ENCODE measurements around the gene TEKT5. TPM values are rescaled to one million over a fixed set of nuclear protein-coding genes. Genes with fewer than 3 reads are reported as not detected.
A peak's percentile ranks its signal among the peaks of the same experiment; 100 is the strongest.

The TEKT5 gene
- total and polyA plus RNA-seq, 8 donors = 0.28 to 22.8 (median 1.0) TPM; not detected in 2

- intact Hi-C loops (cut with DNase I; ENCODE audit: low total_unique reads) = no loop called here
- H3K4me1 ChIP-seq = peaks cover 18 to 57% (median 43%) of the 10 kb centered on the region in 4 donors
- DNase-seq = peak in 1 of 2 donors; percentile 2
- no peaks in the 10 kb centered on the region for H3K9me3 ChIP-seq
- TF ChIP-seq POLR2AphosphoS5 (IDR thresholded peaks at IDR 0.05) (no peak), POLR2A (IDR thresholded peaks at IDR 0.05) (no peak), CTCF (IDR thresholded peaks at IDR 0.05) (no peak), EP300 (IDR thresholded peaks at IDR 0.05) (no peak)
- no peak overlapping the region for H3K4me3 ChIP-seq
- WGBS, 5 donors = 76 to 89% (median 83%) methylated on average over 2 of the region's 2 CpGs
- H3K36me3 ChIP-seq = no peaks in the 10 kb centered on the region
- no peak overlapping the region for H3K27ac ChIP-seq
- no peaks in the 10 kb centered on the region for H3K27me3 ChIP-seq
Measured at GRCh38 chr16:10740845-10741208, 46.1 kb upstream of the TEKT5 start.

- Histone ChIP-seq H3K27ac (no peak overlapping the region), H3K27me3 (no peaks in the 10 kb centered on the region), H3K36me3 (no peaks in the 10 kb centered on the region), H3K4me3 (no peak overlapping the region), H3K9me3 (no peaks in the 10 kb centered on the region), H3K4me1 (peaks cover 18 to 51% (median 40%) of the 10 kb centered on the region in 4 donors)
- intact Hi-C loops (cut with DNase I; ENCODE audit: low total_unique reads) = no loop called here
- DNase-seq = peak in 1 of 2 donors; percentile 24
- TF ChIP-seq EP300 (IDR thresholded peaks at IDR 0.05) (no peak), CTCF (IDR thresholded peaks at IDR 0.05) (no peak), POLR2A (IDR thresholded peaks at IDR 0.05) (no peak), POLR2AphosphoS5 (IDR thresholded peaks at IDR 0.05) (no peak)
- WGBS, 5 donors = 89 to 90% (median 89%) methylated on average over 10 of the region's 10 CpGs
Measured at GRCh38 chr16:10740000-10740844, 45.5 kb upstream of the TEKT5 start.

- DNase-seq = peak in 1 of 2 donors; percentile 48
- H3K9me3 ChIP-seq = no peaks in the 10 kb centered on the region
- WGBS, 5 donors = 44 to 62% (median 53%) methylated on average over 11 to 12 of the region's 12 CpGs
Measured at GRCh38 chr16:10738231-10739077, 43.7 kb upstream of the TEKT5 start.

More at GRCh38 chr16:10738231-10739077, 43.7 kb upstream of the TEKT5 start:
- Histone ChIP-seq H3K36me3 (no peaks in the 10 kb centered on the region), H3K4me3 (no peak overlapping the region), H3K27me3 (no peaks in the 10 kb centered on the region), H3K27ac (peak overlapping the region in 4 of 5 donors; percentile 70 to 83 (median 72)), H3K4me1 (peaks cover 17 to 41% (median 30%) of the 10 kb centered on the region in 4 donors)
- TF ChIP-seq POLR2AphosphoS5 (IDR thresholded peaks at IDR 0.05) = peak in 1 of 3 donors; percentile 12
- TF ChIP-seq CTCF (IDR thresholded peaks at IDR 0.05) = no peak
- intact Hi-C loops (cut with DNase I; ENCODE audit: low total_unique reads) = no loop called here

Data from stomach (tissue), 9 donors.